Tibial nerve (tissue), 3 donors: Measurements from ENCODE around the gene PCSK7.

Source experiments
- EP300 ChIP-seq, 2 donors: sonication (generic); formaldehyde crosslinking; IDR thresholded peaks; one replicate each; pipeline ENCODE4 v1.6.1; 2017; ENCODE audit warnings: antibody characterized with exemption in 2 of 2, mild to moderate bottlenecking in 1 of 2
- POLR2A ChIP-seq, 2 donors: fragments of 450-650 bp; IDR thresholded peaks; one replicate each; pipeline ENCODE4 v1.6.1; 2017; ENCODE audit warnings: antibody characterized with exemption in 2 of 2, mild to moderate bottlenecking in 2 of 2, moderate library complexity in 2 of 2

- TF ChIP-seq POLR2A (IDR thresholded peaks at IDR 0.05) = no peak
- no peak for TF ChIP-seq EP300 (IDR thresholded peaks at IDR 0.05)
Observed at GRCh38 chr11:117195761-117196160, 36.1 kb downstream of the PCSK7 start.
